22Rv1 (cell line): ENCODE measurements around the gene FBXO31.

Experiments used
- H3K27ac ChIP-seq: fragments of 450-650 bp; 2 replicates; pipeline ENCODE4 v1.5.1; 2017
- ZFX ChIP-seq: fragments of 450-650 bp; IDR thresholded peaks from 2 replicates; pipeline ENCODE4 v1.6.1; 2017; ENCODE audit warnings: antibody characterized with exemption, borderline replicate concordance
- TF ChIP-seq, protein P1 (sequence below): fragments of 450-650 bp; IDR thresholded peaks from 2 replicates; pipeline ENCODE4 v1.5.1; 2017; ENCODE audit warnings: mild to moderate bottlenecking

The FBXO31 gene

DNA sequence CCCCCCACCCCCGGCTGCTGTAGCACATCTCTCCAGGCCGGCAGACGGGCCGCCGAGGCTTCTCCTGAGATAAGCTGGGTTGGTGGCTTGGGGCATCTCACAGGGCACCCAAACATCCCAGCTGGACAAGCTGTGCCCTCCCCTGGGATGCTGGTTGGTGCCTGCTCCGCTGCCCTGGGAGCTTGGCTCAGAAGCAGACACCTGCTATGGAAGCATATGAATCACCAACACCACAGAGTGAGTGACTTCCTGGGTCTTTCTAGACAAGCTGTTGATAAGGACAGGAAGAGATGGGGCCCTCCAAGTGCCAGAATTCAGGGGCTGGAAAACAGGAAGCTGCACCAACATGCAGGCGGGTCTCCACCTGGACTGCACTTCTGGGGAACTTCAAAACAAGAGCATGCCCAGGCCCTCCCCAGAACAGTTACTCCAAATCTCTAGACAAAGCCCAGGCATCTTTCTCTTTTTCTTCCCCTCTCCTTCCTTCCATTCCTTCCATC is 80.1 kb downstream of the FBXO31 start:
- TF ChIP-seq, protein P1, sequence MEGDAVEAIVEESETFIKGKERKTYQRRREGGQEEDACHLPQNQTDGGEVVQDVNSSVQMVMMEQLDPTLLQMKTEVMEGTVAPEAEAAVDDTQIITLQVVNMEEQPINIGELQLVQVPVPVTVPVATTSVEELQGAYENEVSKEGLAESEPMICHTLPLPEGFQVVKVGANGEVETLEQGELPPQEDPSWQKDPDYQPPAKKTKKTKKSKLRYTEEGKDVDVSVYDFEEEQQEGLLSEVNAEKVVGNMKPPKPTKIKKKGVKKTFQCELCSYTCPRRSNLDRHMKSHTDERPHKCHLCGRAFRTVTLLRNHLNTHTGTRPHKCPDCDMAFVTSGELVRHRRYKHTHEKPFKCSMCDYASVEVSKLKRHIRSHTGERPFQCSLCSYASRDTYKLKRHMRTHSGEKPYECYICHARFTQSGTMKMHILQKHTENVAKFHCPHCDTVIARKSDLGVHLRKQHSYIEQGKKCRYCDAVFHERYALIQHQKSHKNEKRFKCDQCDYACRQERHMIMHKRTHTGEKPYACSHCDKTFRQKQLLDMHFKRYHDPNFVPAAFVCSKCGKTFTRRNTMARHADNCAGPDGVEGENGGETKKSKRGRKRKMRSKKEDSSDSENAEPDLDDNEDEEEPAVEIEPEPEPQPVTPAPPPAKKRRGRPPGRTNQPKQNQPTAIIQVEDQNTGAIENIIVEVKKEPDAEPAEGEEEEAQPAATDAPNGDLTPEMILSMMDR, result no peak
- TF ChIP-seq ZFX, result no peak
- no peak overlapping the region for H3K27ac ChIP-seq

DNA sequence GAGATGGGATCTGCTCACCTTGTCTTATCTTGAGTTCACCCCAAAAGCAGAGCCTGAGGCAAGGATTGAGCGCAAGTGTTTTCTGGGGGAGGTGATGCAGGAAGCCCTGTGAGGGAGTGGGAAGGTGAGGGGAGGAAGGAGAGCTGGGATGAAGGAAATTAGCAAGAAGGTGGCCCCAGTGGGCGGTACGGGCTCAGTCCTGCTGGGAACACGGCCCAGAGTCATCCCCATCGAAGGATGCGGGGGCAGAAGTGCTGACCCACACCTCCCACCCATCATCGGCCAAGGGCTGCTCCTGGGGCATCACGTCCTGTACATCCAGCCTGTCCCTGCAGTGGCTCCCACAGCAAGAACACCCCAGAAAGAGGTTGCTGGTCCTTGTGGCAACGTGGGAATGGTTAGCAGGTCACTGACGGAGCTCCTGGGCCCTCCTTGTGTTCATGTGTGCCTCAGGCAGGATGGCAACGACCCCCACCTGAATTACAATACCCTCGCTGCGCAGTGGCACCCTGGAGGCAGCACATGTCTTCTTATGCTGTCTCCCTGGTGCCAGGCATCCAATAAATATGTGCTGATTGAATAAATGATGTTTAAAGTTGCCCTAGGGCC is 84.6 kb downstream of the FBXO31 start:
- no peak overlapping the region for H3K27ac ChIP-seq
- TF ChIP-seq, protein P1, result no peak
- TF ChIP-seq ZFX, result no peak

DNA sequence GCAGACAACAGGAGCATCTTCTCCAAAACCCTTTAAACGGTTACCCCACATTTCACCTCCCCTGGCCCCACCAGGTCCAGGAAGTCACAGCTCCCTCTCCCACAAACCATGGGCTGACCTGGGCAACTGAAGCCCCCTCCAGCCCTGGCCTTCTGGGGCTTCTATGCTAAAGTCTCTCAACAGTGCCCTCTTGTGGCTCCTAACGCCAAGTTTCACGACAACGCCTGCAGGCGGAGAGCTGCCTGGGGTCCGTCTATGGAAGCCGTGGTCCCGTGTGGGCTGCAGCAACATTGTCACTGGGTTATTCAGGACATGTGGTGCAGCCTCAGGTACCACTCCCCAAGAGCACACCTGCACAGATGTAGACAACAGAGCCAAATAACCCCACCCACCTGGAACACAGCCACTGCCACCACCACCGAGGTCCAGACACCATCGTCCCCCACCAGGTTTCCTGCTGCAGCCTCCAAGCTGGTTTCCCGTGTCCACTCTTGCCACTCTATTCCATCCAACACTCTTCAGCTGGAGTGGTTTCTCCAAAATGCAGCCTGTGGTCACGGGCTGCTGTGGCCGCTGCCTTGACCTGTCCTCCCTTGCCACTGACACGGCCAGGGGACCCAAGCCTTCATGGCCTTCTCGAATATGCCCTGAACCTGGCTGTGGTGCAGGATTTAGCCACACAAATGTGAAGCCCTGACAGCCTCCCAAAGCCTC is 85.5 kb downstream of the FBXO31 start:
- no peak overlapping the region for H3K27ac ChIP-seq
- TF ChIP-seq, protein P1, result peak; percentile 83
- no peak for TF ChIP-seq ZFX

DNA sequence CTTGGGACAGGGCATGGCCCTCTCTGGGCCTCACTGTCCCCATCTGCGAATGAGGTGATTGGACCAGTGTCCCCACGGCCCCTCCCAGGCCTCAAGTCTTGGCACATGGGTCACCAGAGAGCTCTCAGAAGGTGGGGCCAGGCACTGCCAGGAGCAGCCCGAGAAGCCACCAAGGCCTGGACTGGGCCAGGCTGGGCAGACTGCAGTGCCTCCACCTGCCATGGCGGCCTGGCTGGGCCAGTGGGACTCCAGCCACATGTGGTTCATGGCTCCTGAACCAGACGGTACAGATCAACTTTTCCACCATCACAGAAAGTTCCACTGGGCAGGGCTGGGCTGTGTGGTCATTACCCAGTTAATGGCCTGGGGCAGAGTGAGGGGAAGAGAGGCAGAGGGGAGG is 86.2 kb downstream of the FBXO31 start:
- TF ChIP-seq, protein P1, result no peak
- TF ChIP-seq ZFX, result no peak
- H3K27ac ChIP-seq, result no peak overlapping the region

DNA sequence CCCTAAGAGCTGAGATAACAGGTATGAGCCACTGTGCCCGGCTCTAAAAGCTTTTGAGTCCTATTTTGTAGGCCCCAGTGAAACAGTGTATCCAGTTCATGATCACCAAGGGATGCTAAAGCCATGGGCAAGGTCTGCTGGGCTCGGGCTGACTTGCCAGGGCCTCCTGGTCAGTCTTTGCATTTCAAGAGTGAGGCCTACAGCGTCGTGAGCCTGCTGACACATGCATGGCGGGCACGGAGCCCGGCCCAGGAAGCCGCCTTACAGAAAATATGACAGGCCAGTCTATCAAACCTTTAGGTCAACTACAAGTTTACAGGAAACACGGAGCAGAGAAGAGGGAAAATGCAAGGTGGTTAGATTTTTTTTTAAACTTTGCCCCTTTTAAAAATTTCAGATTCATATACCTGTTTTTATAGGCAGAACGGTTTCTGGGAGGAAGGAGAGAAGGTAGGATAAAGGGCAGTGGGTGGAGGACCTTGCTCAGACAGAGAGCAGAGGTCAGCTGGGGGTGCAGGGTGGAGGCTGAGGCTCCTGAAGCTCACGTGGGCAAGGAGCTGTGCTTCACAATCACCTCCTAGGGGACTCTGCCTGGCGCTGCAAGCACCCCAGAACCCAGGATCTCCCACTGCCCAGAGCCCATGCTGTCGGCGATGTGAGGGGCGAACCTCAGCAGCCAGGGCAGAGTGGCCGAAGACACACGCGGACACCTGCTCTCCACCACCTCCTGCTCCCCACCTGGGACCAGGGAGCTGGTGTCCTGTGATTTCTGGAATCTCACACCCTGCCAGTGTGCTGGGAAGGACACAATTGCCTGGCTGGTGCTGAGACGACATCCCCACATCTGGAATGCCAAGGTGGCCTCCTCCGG is 87.7 kb downstream of the FBXO31 start:
- TF ChIP-seq, protein P1, result no peak
- TF ChIP-seq ZFX, result no peak
- no peak overlapping the region for H3K27ac ChIP-seq

DNA sequence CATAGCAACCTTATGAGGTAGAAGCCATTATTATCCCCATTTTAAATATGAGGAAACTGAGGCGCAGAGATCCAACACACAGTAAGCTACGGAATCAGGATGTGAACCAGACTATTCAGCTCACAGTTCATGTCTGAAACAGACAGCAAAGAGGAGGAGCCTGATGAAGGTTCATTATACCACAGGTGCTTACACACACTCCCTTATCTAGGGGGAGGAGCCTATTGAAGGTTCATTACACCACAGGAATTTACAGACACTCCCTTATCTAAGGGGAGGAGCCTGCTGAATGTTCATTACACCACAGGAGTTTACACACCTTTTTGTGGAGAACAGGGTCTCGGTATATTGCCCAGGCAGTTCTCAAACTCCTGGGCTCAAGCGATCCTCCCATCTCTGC is 88.3 kb downstream of the FBXO31 start:
- TF ChIP-seq ZFX, result no peak
- TF ChIP-seq, protein P1, result no peak
- H3K27ac ChIP-seq, result no peak overlapping the region
